Skeletal muscle cell (primary cell): ENCODE measurements around the gene ACVR1.
"Not testable (repeated sequence)": the region's sequence is repeated elsewhere in the genome, so short reads cannot be mapped to it uniquely, and the experiment has no call there.

Experiments
- DNase-seq: peaks from one replicate; pipeline ENCODE4 v3.0.0-alpha.2; 2010; ENCODE audit warnings: low read depth
- H3K4me3 ChIP-seq: 2 replicates; pipeline ENCODE4 v1.5.1; 2011; ENCODE audit warnings: low read depth, mild to moderate bottlenecking, control low read depth, low read length, moderate library complexity

ACVR1 gene

GRCh38 chr2:157895531-157895930, 19.4 kb upstream of the ACVR1 start:
- DNase-seq: no peak
- no peak overlapping the region for H3K4me3 ChIP-seq

- DNase-seq: peak; percentile 48
- H3K4me3 ChIP-seq: peak overlapping the region; percentile 20
These were observed 18.7 kb upstream of the ACVR1 start for GRCh38 chr2:157894694-157895435.

DNA sequence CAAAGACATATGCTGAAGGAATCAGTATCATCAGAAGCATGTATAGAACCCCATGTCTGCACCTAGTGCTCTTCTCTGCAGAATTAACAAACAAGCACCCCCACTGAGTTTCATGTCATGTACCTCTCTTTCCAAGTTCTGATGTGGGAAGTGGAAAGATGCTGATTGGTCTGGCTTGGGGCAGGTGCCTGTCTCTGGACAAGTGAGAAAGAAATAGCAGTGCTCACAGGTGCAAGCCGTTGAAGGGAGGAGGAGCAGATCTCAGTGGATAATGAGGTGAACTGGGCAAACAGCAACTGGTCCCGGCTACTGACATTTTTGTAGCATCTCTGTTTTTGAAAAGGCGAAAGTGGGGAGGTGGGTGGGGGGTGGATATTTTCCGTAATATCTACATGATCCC, 17.5 kb upstream of the ACVR1 start:
- DNase-seq: no peak
- no peak overlapping the region for H3K4me3 ChIP-seq

DNA sequence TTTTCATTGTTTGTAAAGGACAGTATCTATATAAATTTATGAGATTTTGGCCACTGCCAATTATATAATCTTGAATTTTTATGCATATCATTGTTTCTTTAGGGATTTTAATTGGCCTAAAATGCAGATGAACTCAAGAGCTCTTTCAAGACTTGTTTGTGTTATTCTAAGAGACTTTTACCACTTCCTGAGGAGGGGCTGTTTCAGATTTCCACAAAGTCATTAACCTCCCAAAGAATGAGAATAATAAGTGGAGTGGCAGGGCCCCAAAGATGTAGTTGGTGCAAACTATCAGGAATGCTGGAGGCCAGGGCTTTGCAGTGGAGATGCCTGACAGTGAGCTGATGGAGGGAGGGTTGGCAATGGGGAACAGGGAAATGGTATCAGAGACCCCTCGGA, 15.5 kb upstream of the ACVR1 start:
- H3K4me3 ChIP-seq: no peak overlapping the region

DNA sequence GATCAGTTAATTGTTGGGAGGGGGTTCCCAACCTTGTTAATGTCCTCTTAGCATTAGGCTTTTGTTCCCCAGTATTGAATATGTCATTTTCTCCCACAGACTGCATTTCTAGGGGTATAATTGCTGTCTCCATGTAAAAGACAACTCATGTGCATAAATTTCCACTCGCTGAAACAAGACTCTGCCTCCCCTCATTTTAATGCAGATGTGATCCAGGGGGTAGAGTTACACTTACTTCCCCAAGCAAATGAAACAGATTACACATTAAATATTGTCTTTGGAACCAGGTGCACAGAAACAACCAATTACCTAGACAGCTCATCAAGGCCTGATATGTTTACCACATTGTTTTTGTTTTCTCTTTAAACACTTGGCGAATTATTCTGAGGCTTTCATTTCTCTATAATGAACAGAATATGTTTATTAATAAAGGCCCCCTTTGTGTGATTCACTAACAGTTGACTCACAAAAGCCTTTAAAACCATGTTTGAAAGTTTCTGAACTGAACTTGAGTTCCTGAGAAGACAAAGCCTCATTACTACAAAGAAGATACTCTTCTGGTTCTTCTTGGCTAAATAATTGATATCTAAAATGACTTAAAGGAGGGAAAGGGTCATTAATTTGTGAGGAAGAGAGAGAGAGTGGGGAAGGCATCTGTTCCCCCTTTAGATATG, 15.0 kb upstream of the ACVR1 start:
- no peak for DNase-seq
- H3K4me3 ChIP-seq: no peak overlapping the region

More for the DNA sequence above, 15.5 kb upstream of the ACVR1 start:
- no peak for DNase-seq

- no peak overlapping the region for H3K4me3 ChIP-seq
- peak; percentile 55 for DNase-seq
These were observed 11.8 kb upstream of the ACVR1 start for GRCh38 chr2:157887946-157888345.

DNA sequence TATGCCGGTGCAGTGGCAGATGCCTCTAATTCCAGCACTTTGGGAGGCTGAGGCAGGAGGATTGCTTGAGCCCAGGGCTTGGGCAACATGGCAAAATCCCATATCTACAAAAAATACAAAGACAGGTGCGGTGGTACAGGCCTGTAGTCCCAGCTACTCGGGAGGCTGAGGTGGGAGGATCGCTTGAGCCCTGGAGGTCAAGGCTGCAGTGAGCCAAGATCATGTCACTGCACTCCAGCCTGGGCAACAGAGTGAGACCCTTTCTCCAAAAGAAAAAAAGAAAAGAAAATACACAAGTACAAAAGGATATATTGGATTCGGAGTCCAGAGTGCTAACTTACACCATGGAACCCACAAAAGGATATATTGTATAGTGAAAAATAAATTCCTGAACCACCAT, 8.4 kb upstream of the ACVR1 start:
- H3K4me3 ChIP-seq, DNase-seq: not testable (repeated sequence)

DNA sequence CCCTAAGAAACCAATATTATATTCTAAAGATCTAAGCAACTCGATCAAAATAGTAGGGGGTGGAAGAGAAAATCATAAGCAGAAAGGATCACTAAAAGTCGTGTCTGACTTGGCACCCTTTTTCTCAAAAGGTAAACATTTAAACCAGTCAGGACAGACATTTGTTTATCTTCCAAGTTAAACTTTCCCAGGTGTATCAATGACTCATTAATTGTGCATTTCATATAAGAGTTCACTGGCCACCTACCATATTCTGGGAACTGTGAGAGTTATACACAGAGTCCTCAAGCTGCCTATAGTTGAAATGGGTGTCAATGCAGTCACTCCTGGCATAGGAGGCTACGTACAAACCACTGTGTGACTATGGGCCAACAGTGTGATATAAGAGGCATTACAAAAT, 4.8 kb upstream of the ACVR1 start:
- no peak overlapping the region for H3K4me3 ChIP-seq
- DNase-seq: no peak

GRCh38 chr2:157877761-157878400, 1.8 kb upstream of the ACVR1 start:
- DNase-seq: no peak
- no peak overlapping the region for H3K4me3 ChIP-seq

GRCh38 chr2:157876786-157877138, 632 bp upstream of the ACVR1 start:
- H3K4me3 ChIP-seq: peak overlapping the region; percentile 80

DNA sequence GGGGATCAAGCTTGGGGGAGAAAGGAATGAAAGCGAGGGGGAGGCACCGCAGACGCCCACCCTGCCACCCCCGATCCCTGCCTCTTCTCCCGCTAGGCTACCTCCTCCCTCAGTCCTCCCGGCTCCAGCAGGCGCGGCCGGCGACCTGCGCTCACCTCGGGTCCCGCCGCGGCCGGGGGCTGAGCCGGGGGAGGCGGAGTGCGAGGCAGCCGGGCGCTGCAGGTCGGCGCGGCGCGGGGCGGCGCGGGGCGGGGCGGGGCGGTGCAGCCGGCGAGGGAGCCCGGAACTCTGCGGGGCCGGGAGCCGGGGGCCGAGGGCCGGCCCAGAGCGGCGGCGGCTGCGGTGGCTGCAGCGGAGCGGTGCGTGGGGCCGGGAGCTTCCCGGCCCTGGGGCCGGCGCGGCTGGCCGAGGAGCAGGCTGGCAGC, 477 bp downstream of the ACVR1 start:
- no peak for DNase-seq
- H3K4me3 ChIP-seq: peak overlapping the region; percentile 80

More at GRCh38 chr2:157876786-157877138, 632 bp upstream of the ACVR1 start:
- DNase-seq: no peak

GRCh38 chr2:157874997-157875640, 1.0 kb downstream of the ACVR1 start:
- H3K4me3 ChIP-seq: peak overlapping the region; percentile 80
- DNase-seq: peak; percentile 86

DNA sequence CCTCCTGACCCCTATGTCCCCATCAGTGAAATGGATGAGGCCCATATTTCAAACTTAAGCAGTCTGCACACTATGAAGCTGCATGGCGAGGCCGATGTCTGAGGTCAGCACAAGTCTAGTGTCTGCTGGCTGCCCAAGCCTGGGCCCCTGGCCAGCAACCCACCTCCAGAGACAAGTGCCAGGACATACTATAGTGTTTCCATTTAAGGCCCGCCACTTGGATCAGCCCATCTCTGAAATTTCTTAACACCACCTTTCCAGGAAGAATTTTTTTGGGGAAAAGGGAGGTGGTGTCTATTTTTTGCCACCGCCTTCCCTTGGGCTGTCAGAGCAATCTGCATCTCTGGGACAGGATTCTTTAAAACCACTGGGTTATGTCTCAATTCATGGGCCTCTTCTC, 1.8 kb downstream of the ACVR1 start:
- no peak for DNase-seq
- H3K4me3 ChIP-seq: peak overlapping the region; percentile 80

GRCh38 chr2:157872791-157873190, 3.3 kb downstream of the ACVR1 start:
- no peak for DNase-seq
- no peak overlapping the region for H3K4me3 ChIP-seq

GRCh38 chr2:157871415-157871814, 4.7 kb downstream of the ACVR1 start:
- no peak for DNase-seq

DNA sequence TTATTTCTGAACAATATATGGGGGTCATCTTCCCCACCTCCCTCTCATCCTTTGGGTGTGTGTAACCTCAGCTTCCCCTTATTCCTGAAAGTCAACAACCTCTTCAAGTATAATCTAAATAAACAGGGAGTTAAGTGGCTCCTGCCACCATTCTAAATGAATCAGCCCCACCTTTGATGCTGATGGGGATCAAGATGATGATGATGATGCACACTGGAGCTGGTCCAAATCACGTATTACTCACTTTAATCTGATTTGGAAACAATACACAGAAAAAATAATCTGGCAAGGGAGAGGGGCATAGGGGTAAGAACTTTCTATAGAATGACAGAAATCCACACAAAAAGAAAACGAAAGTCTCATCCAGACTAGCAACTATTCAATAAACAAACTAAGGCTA, 7.1 kb downstream of the ACVR1 start:
- DNase-seq: no peak
- no peak overlapping the region for H3K4me3 ChIP-seq

More at GRCh38 chr2:157871415-157871814, 4.7 kb downstream of the ACVR1 start:
- no peak overlapping the region for H3K4me3 ChIP-seq

GRCh38 chr2:157867703-157868102, 8.4 kb downstream of the ACVR1 start:
- no peak overlapping the region for H3K4me3 ChIP-seq
- DNase-seq: no peak

GRCh38 chr2:157866666-157867642, 9.2 kb downstream of the ACVR1 start:
- DNase-seq: no peak
- no peak overlapping the region for H3K4me3 ChIP-seq

- no peak overlapping the region for H3K4me3 ChIP-seq
- DNase-seq: peak; percentile 64
These were observed 9.9 kb downstream of the ACVR1 start for GRCh38 chr2:157866202-157866601.
